ENCODE measurements around the gene HOXB6.
A peak's percentile ranks its signal among the peaks of the same experiment; 100 is the strongest.

HOXB6 gene

GRCh38 chr17:48551214-48551555 is 53.6 kb downstream of the HOXB6 start:
- Histone ChIP-seq H3K9ac (ENCODE audit: low read depth, low read length) (no peak overlapping the region), H3K4me1 (ENCODE audit: insufficient read depth, low read length) (peaks cover 45% of the 10 kb centered on the region), H3K27ac (ENCODE audit: low read depth, low read length) (no peak overlapping the region), H3K36me3 (ENCODE audit: insufficient read depth, low read length) (no peaks in the 10 kb centered on the region), H3K9me3 (ENCODE audit: insufficient read depth, low read depth, low read length) (no peaks in the 10 kb centered on the region), H3K27me3 (ENCODE audit: insufficient read depth, low read length) (peaks cover 100% of the 10 kb centered on the region), H3K4me3 (ENCODE audit: low read length) (no peak overlapping the region)
- 4% methylated on average over 18 of the region's 19 CpGs for WGBS

DNA sequence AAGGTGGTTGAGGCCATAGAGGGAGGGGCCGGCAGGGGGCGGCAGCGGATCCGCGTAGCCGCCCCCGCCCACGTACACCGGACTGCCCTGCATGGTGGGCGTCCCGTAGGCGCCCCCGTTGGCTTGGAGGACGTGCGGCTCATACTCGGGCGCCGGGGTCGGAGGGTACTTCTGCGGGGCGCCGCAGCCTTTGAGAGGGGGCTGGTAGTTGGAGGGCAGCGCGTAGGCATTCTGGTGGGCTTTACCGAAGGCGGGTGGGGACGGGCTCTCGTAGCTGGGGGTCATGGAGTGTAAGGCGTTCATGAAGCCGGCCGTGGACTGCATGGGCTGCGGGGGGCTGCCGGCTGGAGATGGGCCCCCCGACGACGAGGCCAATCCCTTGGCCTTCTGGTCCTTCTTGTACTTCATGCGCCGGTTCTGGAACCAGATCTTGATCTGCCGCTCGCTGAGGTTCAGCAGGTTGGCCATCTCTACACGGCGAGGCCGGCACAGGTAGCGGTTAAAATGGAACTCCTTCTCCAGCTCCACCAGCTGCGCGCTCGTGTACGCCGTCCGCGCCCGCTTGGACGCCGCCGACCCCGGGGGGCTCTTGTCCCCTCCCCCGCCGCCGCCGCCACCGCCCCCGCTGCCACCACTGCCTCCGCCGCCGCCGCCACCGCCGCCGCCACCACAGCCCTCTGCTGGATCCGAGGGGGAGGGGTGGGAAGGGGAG is 54.1 kb downstream of the HOXB6 start:
- Histone ChIP-seq H3K27ac (ENCODE audit: low read depth, low read length) (no peak overlapping the region), H3K4me1 (ENCODE audit: insufficient read depth, low read length) (peaks cover 51% of the 10 kb centered on the region), H3K9me3 (ENCODE audit: insufficient read depth, low read depth, low read length) (no peaks in the 10 kb centered on the region), H3K9ac (ENCODE audit: low read depth, low read length) (no peak overlapping the region), H3K4me3 (ENCODE audit: low read length) (peak overlapping the region; percentile 12; the same call in 1 of the 2 replicates), H3K36me3 (ENCODE audit: insufficient read depth, low read length) (no peaks in the 10 kb centered on the region), H3K27me3 (ENCODE audit: insufficient read depth, low read length) (peaks cover 100% of the 10 kb centered on the region)
- 3% methylated on average over 70 of the region's 70 CpGs for WGBS

GRCh38 chr17:48549914-48550501 is 54.8 kb downstream of the HOXB6 start:
- peaks cover 53% of the 10 kb centered on the region for H3K4me1 ChIP-seq (ENCODE audit: insufficient read depth, low read length)
- H3K36me3 ChIP-seq (ENCODE audit: insufficient read depth, low read length), result no peaks in the 10 kb centered on the region
- WGBS, result 24% methylated on average over 18 of the region's 18 CpGs
- no peak overlapping the region for H3K27ac ChIP-seq (ENCODE audit: low read depth, low read length)
- no peaks in the 10 kb centered on the region for H3K9me3 ChIP-seq (ENCODE audit: insufficient read depth, low read depth, low read length)
- H3K27me3 ChIP-seq (ENCODE audit: insufficient read depth, low read length), result peaks cover 100% of the 10 kb centered on the region
- H3K4me3 ChIP-seq (ENCODE audit: low read length), result no peak overlapping the region
- no peak overlapping the region for H3K9ac ChIP-seq (ENCODE audit: low read depth, low read length)

- Histone ChIP-seq H3K36me3 (ENCODE audit: insufficient read depth, low read length) (no peaks in the 10 kb centered on the region), H3K27me3 (ENCODE audit: insufficient read depth, low read length) (peaks cover 100% of the 10 kb centered on the region), H3K4me1 (ENCODE audit: insufficient read depth, low read length) (peaks cover 54% of the 10 kb centered on the region), H3K9ac (ENCODE audit: low read depth, low read length) (no peak overlapping the region), H3K4me3 (ENCODE audit: low read length) (no peak overlapping the region), H3K27ac (ENCODE audit: low read depth, low read length) (no peak overlapping the region), H3K9me3 (ENCODE audit: insufficient read depth, low read depth, low read length) (no peaks in the 10 kb centered on the region)
- WGBS, result 11% methylated on average over 3 of the region's 3 CpGs
Measured at GRCh38 chr17:48549281-48549630, 55.5 kb downstream of the HOXB6 start.

GRCh38 chr17:48548523-48549280 is 56.1 kb downstream of the HOXB6 start:
- H3K27ac ChIP-seq (ENCODE audit: low read depth, low read length), result no peak overlapping the region; the same call in 1 of the 2 replicates
- H3K27me3 ChIP-seq (ENCODE audit: insufficient read depth, low read length), result peaks cover 100% of the 10 kb centered on the region
- peak overlapping the region; percentile 24 for H3K4me3 ChIP-seq (ENCODE audit: low read length)
- no peaks in the 10 kb centered on the region for H3K9me3 ChIP-seq (ENCODE audit: insufficient read depth, low read depth, low read length)
- WGBS, result 19% methylated on average over 4 of the region's 6 CpGs
- no peak overlapping the region for H3K9ac ChIP-seq (ENCODE audit: low read depth, low read length)
- H3K4me1 ChIP-seq (ENCODE audit: insufficient read depth, low read length), result peaks cover 58% of the 10 kb centered on the region
- H3K36me3 ChIP-seq (ENCODE audit: insufficient read depth, low read length), result no peaks in the 10 kb centered on the region

DNA sequence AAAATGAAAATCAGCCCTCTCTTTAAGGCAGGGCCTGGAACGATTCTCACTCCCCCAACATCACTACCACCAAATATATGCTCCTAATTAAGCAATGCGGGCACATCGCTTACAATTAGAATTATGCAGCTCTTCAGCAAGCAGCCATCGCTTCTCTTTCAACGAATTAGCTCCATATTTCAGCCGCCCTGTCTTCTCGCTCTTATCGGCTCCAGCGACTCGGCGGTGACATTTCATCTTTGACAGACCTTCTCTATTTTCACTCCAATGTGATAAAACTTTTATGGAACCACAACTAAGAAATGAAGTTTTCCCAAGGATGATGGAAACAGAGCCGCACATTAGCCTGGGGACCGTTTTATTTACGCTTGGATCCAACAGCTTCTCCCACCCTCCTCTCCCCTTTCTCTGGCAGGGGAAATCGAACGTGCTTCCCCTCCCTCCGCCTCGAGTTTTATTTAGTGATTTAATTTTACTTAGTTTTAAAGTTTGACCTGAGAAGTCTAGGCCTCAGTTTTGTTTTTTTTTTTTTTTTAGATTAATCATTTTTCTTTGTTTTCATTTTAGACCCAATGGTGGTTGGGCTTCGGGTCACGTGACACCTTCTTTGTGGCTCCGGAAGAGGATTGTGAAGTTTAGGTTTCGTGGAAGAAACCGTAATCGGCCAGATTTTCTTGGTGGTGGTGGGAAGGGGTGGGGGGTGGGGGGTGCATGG is 56.8 kb downstream of the HOXB6 start:
- 49% methylated on average over 20 of the region's 24 CpGs for WGBS
- H3K9ac ChIP-seq (ENCODE audit: low read depth, low read length), result no peak overlapping the region
- no peak overlapping the region for H3K27ac ChIP-seq (ENCODE audit: low read depth, low read length)
- peak overlapping the region; percentile 8; the same call in 1 of the 2 replicates for H3K4me3 ChIP-seq (ENCODE audit: low read length)
- H3K27me3 ChIP-seq (ENCODE audit: insufficient read depth, low read length), result peaks cover 100% of the 10 kb centered on the region
- no peaks in the 10 kb centered on the region for H3K9me3 ChIP-seq (ENCODE audit: insufficient read depth, low read depth, low read length)
- H3K4me1 ChIP-seq (ENCODE audit: insufficient read depth, low read length), result peaks cover 58% of the 10 kb centered on the region
- no peaks in the 10 kb centered on the region for H3K36me3 ChIP-seq (ENCODE audit: insufficient read depth, low read length)

GRCh38 chr17:48546924-48547807 is 57.6 kb downstream of the HOXB6 start:
- H3K9ac ChIP-seq (ENCODE audit: low read depth, low read length), result no peak overlapping the region
- peak overlapping the region; percentile 29 for H3K4me3 ChIP-seq (ENCODE audit: low read length)
- H3K9me3 ChIP-seq (ENCODE audit: insufficient read depth, low read depth, low read length), result no peaks in the 10 kb centered on the region
- 25% methylated on average over 9 of the region's 10 CpGs for WGBS
- H3K4me1 ChIP-seq (ENCODE audit: insufficient read depth, low read length), result peaks cover 62% of the 10 kb centered on the region
- peaks cover 100% of the 10 kb centered on the region for H3K27me3 ChIP-seq (ENCODE audit: insufficient read depth, low read length)
- no peaks in the 10 kb centered on the region for H3K36me3 ChIP-seq (ENCODE audit: insufficient read depth, low read length)
- peak overlapping the region; percentile 50; the same call in 1 of the 2 replicates for H3K27ac ChIP-seq (ENCODE audit: low read depth, low read length)

GRCh38 chr17:48546137-48546923 is 58.5 kb downstream of the HOXB6 start:
- WGBS, result 13% methylated on average over 9 of the region's 10 CpGs
- Histone ChIP-seq H3K27me3 (ENCODE audit: insufficient read depth, low read length) (peaks cover 100% of the 10 kb centered on the region), H3K36me3 (ENCODE audit: insufficient read depth, low read length) (no peaks in the 10 kb centered on the region), H3K9ac (ENCODE audit: low read depth, low read length) (no peak overlapping the region), H3K4me3 (ENCODE audit: low read length) (peak overlapping the region; percentile 29), H3K4me1 (ENCODE audit: insufficient read depth, low read length) (peaks cover 62% of the 10 kb centered on the region), H3K9me3 (ENCODE audit: insufficient read depth, low read depth, low read length) (no peaks in the 10 kb centered on the region), H3K27ac (ENCODE audit: low read depth, low read length) (peak overlapping the region; percentile 50; the same call in 1 of the 2 replicates)
